Neural progenitor cell (in vitro differentiated cells): ENCODE measurements around the gene SERGEF. TPM values are rescaled to one million over a fixed set of nuclear protein-coding genes. Genes with fewer than 3 reads are reported as not detected.

ENCODE experiments used
- DNase-seq: peaks from one replicate; pipeline ENCODE4 v3.0.0-alpha.2; 2016; ENCODE audit warnings: low spot score
- H2AFZ ChIP-seq: fragments of 200-600 bp; sonication (generic); replicated peaks from 2 replicates; pipeline ENCODE4 v1.6.1; 2016; ENCODE audit warnings: antibody characterized with exemption
- H3F3A ChIP-seq: fragments of 200-600 bp; sonication (generic); 2 replicates; pipeline ENCODE4 v1.6.1; 2016; ENCODE audit warnings: antibody characterized with exemption, low read depth
- H3K27ac ChIP-seq: fragments of 200-600 bp; sonication (generic); 2 replicates; pipeline ENCODE4 v1.5.1; 2016; ENCODE audit warnings: mild to moderate bottlenecking
- H3K27me3 ChIP-seq: fragments of 200-600 bp; sonication (generic); 2 replicates; pipeline ENCODE4 v1.6.1; 2016; ENCODE audit warnings: mild to moderate bottlenecking, moderate library complexity
- H3K36me3 ChIP-seq: fragments of 200-600 bp; sonication (generic); 2 replicates; pipeline ENCODE4 v1.5.1; 2016
- H3K4me1 ChIP-seq: fragments of 200-600 bp; sonication (generic); 2 replicates; pipeline ENCODE4 v1.6.1; 2016; ENCODE audit warnings: mixed run types
- H3K4me2 ChIP-seq: fragments of 200-600 bp; sonication (generic); 2 replicates; pipeline ENCODE4 v1.6.1; 2016
- H3K4me3 ChIP-seq: fragments of 200-600 bp; sonication (generic); 2 replicates; pipeline ENCODE4 v1.5.1; 2016
- H3K79me2 ChIP-seq: fragments of 200-600 bp; sonication (generic); 2 replicates; pipeline ENCODE4 v1.6.1; 2016; ENCODE audit warnings: low read depth
- H3K9ac ChIP-seq: fragments of 200-600 bp; sonication (generic); 2 replicates; pipeline ENCODE4 v1.6.1; 2016
- H3K9me3 ChIP-seq: fragments of 200-600 bp; sonication (generic); 2 replicates; pipeline ENCODE4 v1.5.1; 2016; ENCODE audit warnings: low read depth
- H4K20me1 ChIP-seq: fragments of 200-600 bp; sonication (generic); 2 replicates; pipeline ENCODE4 v1.6.1; 2016; ENCODE audit warnings: low read depth
- H3K27ac Mint-ChIP-seq: 3 replicates; pipeline ENCODE4 v1.8.0; 2021; ENCODE audit warnings: mixed read lengths
- H3K27me3 Mint-ChIP-seq: 2 replicates; pipeline ENCODE4 v1.8.0; 2022; ENCODE audit warnings: low read depth, mild to moderate bottlenecking, inconsistent platforms, moderate library complexity, mixed read lengths; ENCODE audit not compliant: insufficient read depth
- H3K36me3 Mint-ChIP-seq: 3 replicates; pipeline ENCODE4 v1.8.0; 2021; ENCODE audit warnings: mixed read lengths
- H3K4me1 Mint-ChIP-seq: 3 replicates; pipeline ENCODE4 v1.8.0; 2021; ENCODE audit warnings: mixed read lengths
- H3K4me3 Mint-ChIP-seq: 3 replicates; pipeline ENCODE4 v1.8.0; 2021; ENCODE audit warnings: mild to moderate bottlenecking, moderate library complexity, mixed read lengths
- H3K9me3 Mint-ChIP-seq: 3 replicates; pipeline ENCODE4 v1.8.0; 2020; ENCODE audit warnings: mixed read lengths
- EZH2 ChIP-seq: fragments of 200-600 bp; sonication (generic); IDR thresholded peaks from 2 replicates; pipeline ENCODE4 v1.6.1; 2017; ENCODE audit warnings: antibody characterized with exemption, mild to moderate bottlenecking, moderate library complexity
- EZH2phosphoT487 ChIP-seq: fragments of 200-600 bp; sonication (generic); IDR thresholded peaks from 2 replicates; pipeline ENCODE4 v1.6.1; 2017; ENCODE audit warnings: antibody characterized with exemption
- total RNA-seq: library from RNA; depleted of rRNA; stranded (reverse); fragments of >200 nt; gene quantifications from 2 replicates; pipeline ENCODE4 v1.2.3, GENCODE V29; 2015; ENCODE audit warnings: low replicate concordance
- TF ChIP-seq, protein P1 (sequence below): fragments of 200-600 bp; sonication (generic); IDR thresholded peaks from 2 replicates; pipeline ENCODE4 v1.5.1; 2017; ENCODE audit warnings: antibody characterized with exemption, mild to moderate bottlenecking

SERGEF gene
- total RNA-seq, 1 donor from 2014 or later: 35.1 TPM

- H3K9me3 ChIP-seq: no peaks in the 10 kb centered on the region
- Mint-ChIP-seq H3K4me1 (no peaks in the 10 kb centered on the region), H3K27me3 (peaks cover 5% of the 10 kb centered on the region), H3K4me3 (no peak overlapping the region), H3K27ac (no peak overlapping the region), H3K9me3 (no peaks in the 10 kb centered on the region), H3K36me3 (no peaks in the 10 kb centered on the region)
- H3K4me2 ChIP-seq: no peak overlapping the region
- H3K4me3 ChIP-seq: no peak overlapping the region
- no peak overlapping the region for H2AFZ ChIP-seq
- H3K9ac ChIP-seq: no peak overlapping the region
- H3K27me3 ChIP-seq: peaks cover 13% of the 10 kb centered on the region
- no peaks in the 10 kb centered on the region for H3K36me3 ChIP-seq
- DNase-seq: no peak
- no peak overlapping the region for H3K27ac ChIP-seq
- H3K4me1 ChIP-seq: no peaks in the 10 kb centered on the region
- TF ChIP-seq EZH2 (no peak), EZH2phosphoT487 (no peak)
- TF ChIP-seq, protein P1, sequence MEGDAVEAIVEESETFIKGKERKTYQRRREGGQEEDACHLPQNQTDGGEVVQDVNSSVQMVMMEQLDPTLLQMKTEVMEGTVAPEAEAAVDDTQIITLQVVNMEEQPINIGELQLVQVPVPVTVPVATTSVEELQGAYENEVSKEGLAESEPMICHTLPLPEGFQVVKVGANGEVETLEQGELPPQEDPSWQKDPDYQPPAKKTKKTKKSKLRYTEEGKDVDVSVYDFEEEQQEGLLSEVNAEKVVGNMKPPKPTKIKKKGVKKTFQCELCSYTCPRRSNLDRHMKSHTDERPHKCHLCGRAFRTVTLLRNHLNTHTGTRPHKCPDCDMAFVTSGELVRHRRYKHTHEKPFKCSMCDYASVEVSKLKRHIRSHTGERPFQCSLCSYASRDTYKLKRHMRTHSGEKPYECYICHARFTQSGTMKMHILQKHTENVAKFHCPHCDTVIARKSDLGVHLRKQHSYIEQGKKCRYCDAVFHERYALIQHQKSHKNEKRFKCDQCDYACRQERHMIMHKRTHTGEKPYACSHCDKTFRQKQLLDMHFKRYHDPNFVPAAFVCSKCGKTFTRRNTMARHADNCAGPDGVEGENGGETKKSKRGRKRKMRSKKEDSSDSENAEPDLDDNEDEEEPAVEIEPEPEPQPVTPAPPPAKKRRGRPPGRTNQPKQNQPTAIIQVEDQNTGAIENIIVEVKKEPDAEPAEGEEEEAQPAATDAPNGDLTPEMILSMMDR: no peak
- H4K20me1 ChIP-seq: no peaks in the 10 kb centered on the region
- H3F3A ChIP-seq: no peaks in the 10 kb centered on the region
- H3K79me2 ChIP-seq: no peaks in the 10 kb centered on the region
Measured at GRCh38 chr11:17750801-17751165, 262.1 kb downstream of the SERGEF start.

GRCh38 chr11:17750013-17750800 lies 262.6 kb downstream of the SERGEF start:
- Histone ChIP-seq H3K4me1 (no peaks in the 10 kb centered on the region), H3K9ac (no peak overlapping the region), H2AFZ (no peak overlapping the region), H3K9me3 (no peaks in the 10 kb centered on the region), H3F3A (no peaks in the 10 kb centered on the region), H4K20me1 (no peaks in the 10 kb centered on the region), H3K79me2 (no peaks in the 10 kb centered on the region), H3K4me3 (no peak overlapping the region), H3K27me3 (peaks cover 10% of the 10 kb centered on the region), H3K4me2 (no peak overlapping the region), H3K27ac (no peak overlapping the region), H3K36me3 (no peaks in the 10 kb centered on the region)
- H3K4me1 Mint-ChIP-seq: no peaks in the 10 kb centered on the region
- DNase-seq: no peak
- no peaks in the 10 kb centered on the region for H3K9me3 Mint-ChIP-seq
- no peak overlapping the region for H3K27ac Mint-ChIP-seq
- no peaks in the 10 kb centered on the region for H3K36me3 Mint-ChIP-seq
- no peak for TF ChIP-seq EZH2phosphoT487
- no peak for TF ChIP-seq EZH2
- TF ChIP-seq, protein P1: no peak
- no peak overlapping the region for H3K4me3 Mint-ChIP-seq
- peaks cover 7% of the 10 kb centered on the region for H3K27me3 Mint-ChIP-seq

- Mint-ChIP-seq H3K9me3 (no peaks in the 10 kb centered on the region), H3K4me1 (peaks cover 3% of the 10 kb centered on the region), H3K27ac (no peak overlapping the region), H3K36me3 (no peaks in the 10 kb centered on the region), H3K27me3 (peaks cover 6% of the 10 kb centered on the region), H3K4me3 (no peak overlapping the region)
- no peaks in the 10 kb centered on the region for H3K27me3 ChIP-seq
- no peak overlapping the region for H2AFZ ChIP-seq
- no peak overlapping the region for H3K4me3 ChIP-seq
- no peaks in the 10 kb centered on the region for H3K4me1 ChIP-seq
- no peaks in the 10 kb centered on the region for H3F3A ChIP-seq
- no peak overlapping the region for H3K27ac ChIP-seq
- no peaks in the 10 kb centered on the region for H3K9me3 ChIP-seq
- H3K36me3 ChIP-seq: no peaks in the 10 kb centered on the region
- no peak for DNase-seq
- TF ChIP-seq, protein P1: no peak
- TF ChIP-seq EZH2 (no peak), EZH2phosphoT487 (no peak)
- no peak overlapping the region for H3K4me2 ChIP-seq
- no peak overlapping the region for H3K9ac ChIP-seq
- no peaks in the 10 kb centered on the region for H4K20me1 ChIP-seq
- H3K79me2 ChIP-seq: no peaks in the 10 kb centered on the region
Measured at GRCh38 chr11:17748761-17749721, 263.8 kb downstream of the SERGEF start.
